K562 (cell line): Measurements from ENCODE around the gene NELFA. TPM values are rescaled to one million over a fixed set of nuclear protein-coding genes. Genes with fewer than 3 reads are reported as not detected.

Experiments
- CBFB ChIP-seq: sonication (generic); formaldehyde crosslinking; IDR thresholded peaks from 2 replicates; pipeline ENCODE4 v1.4.0; 2020; ENCODE audit warnings: mild to moderate bottlenecking, missing genetic modification reagents
- CBX3 ChIP-seq, 2 experiments: IDR thresholded peaks; 1 replicate in 1 of 2; 2 replicates in 1 of 2; pipeline ENCODE4 v1.6.1; 2012; ENCODE audit warnings: inconsistent platforms in 2 of 2, low read length in 2 of 2, borderline replicate concordance in 1 of 2, control low read depth in 1 of 2
- DNMT1 ChIP-seq: fragments of 450-650 bp; IDR thresholded peaks from 2 replicates; pipeline ENCODE4 v1.6.1; 2016; ENCODE audit warnings: antibody characterized with exemption, mild to moderate bottlenecking
- ELK1 ChIP-seq: sonication (generic); formaldehyde crosslinking; IDR thresholded peaks from 2 replicates; pipeline ENCODE4 v1.8.1; 2022; ENCODE audit warnings: missing genetic modification reagents
- ETS2 ChIP-seq: IDR thresholded peaks from 2 replicates; pipeline ENCODE4 v1.6.1; 2016; ENCODE audit warnings: borderline replicate concordance, missing genetic modification characterization, mild to moderate bottlenecking, moderate library complexity, missing compliant biosample characterization; ENCODE audit not compliant: poor library complexity, severe bottlenecking
- FOXK2 ChIP-seq, 2 experiments: fragments of 450-650 bp; IDR thresholded peaks in 1 of 2; conservative IDR thresholded peaks in 1 of 2; 2 replicates each; pipeline ENCODE4 v1.6.1; 2016; ENCODE audit warnings: low read depth in 2 of 2, mild to moderate bottlenecking in 1 of 2
- KDM4B ChIP-seq, 2 experiments: fragments of 450-650 bp in 1 of 2; sonication (generic) in 1 of 2; IDR thresholded peaks; 2 replicates each; pipeline ENCODE4 v1.6.1; 2016 to 2017; ENCODE audit warnings: borderline replicate concordance in 2 of 2, antibody characterized with exemption in 1 of 2, low read depth in 1 of 2, mild to moderate bottlenecking in 1 of 2
- KLF6 ChIP-seq: fragments of 250-450 bp; sonication (Bioruptor Pico); IDR thresholded peaks from 2 replicates; pipeline ENCODE4 v1.4.0; 2020; ENCODE audit warnings: mild to moderate bottlenecking, moderate library complexity, borderline replicate concordance
- MIER1 ChIP-seq: fragments of 450-650 bp; IDR thresholded peaks from 2 replicates; pipeline ENCODE4 v1.6.1; 2016; ENCODE audit warnings: antibody characterized with exemption, mild to moderate bottlenecking, low read depth
- NR2F6 ChIP-seq: fragments of 450-650 bp; formaldehyde crosslinking; IDR thresholded peaks from 2 replicates; pipeline ENCODE4 v1.4.0; 2020; ENCODE audit warnings: mild to moderate bottlenecking
- POLR2A ChIP-seq: fragments of 450-650 bp; conservative IDR thresholded peaks from 2 replicates; pipeline ENCODE4 v1.6.1; 2016
- POLR2G ChIP-seq: fragments of 200-400 bp; formaldehyde crosslinking; IDR thresholded peaks from 2 replicates; pipeline ENCODE4 v1.6.1; 2017; ENCODE audit warnings: low read depth, mild to moderate bottlenecking, antibody characterized with exemption, low read length, moderate library complexity
- RBM22 ChIP-seq: fragments of 200-400 bp; formaldehyde crosslinking; IDR thresholded peaks from 2 replicates; pipeline ENCODE4 v1.6.1; 2018; ENCODE audit warnings: low read length, low read depth; ENCODE audit not compliant: poor library complexity, severe bottlenecking
- RNF2 ChIP-seq: sonication (generic); IDR thresholded peaks from 2 replicates; pipeline ENCODE4 v1.6.1; 2016
- SMARCC2 ChIP-seq: fragments of 450-650 bp; IDR thresholded peaks from 2 replicates; pipeline ENCODE4 v1.6.1; 2017; ENCODE audit warnings: antibody characterized with exemption, moderate library complexity, mild to moderate bottlenecking, low read depth
- SMARCE1 ChIP-seq: fragments of 450-650 bp; IDR thresholded peaks from 2 replicates; pipeline ENCODE4 v1.7.1; 2016; ENCODE audit warnings: mild to moderate bottlenecking
- ZBTB33 ChIP-seq: sonication (generic); formaldehyde crosslinking; IDR thresholded peaks from 2 replicates; pipeline ENCODE4 v1.8.1; 2023; ENCODE audit warnings: mild to moderate bottlenecking, missing genetic modification reagents
- ZKSCAN3 ChIP-seq: fragments of 250-450 bp; sonication (Bioruptor Pico); IDR thresholded peaks from 2 replicates; pipeline ENCODE4 v1.4.0; 2020
- ZNF717 ChIP-seq: fragments of 250-450 bp; sonication (Bioruptor Pico); IDR thresholded peaks from 2 replicates; pipeline ENCODE4 v1.5.0; 2021
- polyA plus RNA-seq, 8 experiments: library from polyadenylated mRNA; depleted of rRNA in 4 of 8; stranded (reverse) in 5 of 8; unstranded in 3 of 8; fragments of >200 nt; fragmentation: Nextera tagmentation in 2 of 8; fragmentation: Illumina TruSeq in 1 of 8; extraction: Ambion mirVana in 2 of 8; extraction: Trizol in 1 of 8; gene quantifications; 2 replicates each; pipeline versions ENCODE4 v1.2.1 to v1.2.3, GENCODE V29; 2011 to 2014; ENCODE audit warnings: inconsistent platforms in 1 of 8, missing spikeins in 1 of 8
- total RNA-seq, 7 experiments: library from RNA; depleted of rRNA in 6 of 7; stranded (reverse); fragments of >200 nt in 6 of 7; fragmentation: Illumina TruSeq in 2 of 7; extraction: Trizol in 2 of 7; gene quantifications; 2 replicates each; pipeline versions ENCODE4 v1.2.1 to v1.2.3, GENCODE V29; 2011 to 2021; ENCODE audit warnings: low replicate concordance in 1 of 7
- TF ChIP-seq, protein P1 (sequence below): IDR thresholded peaks from 2 replicates; pipeline ENCODE4 v1.6.1; 2012; ENCODE audit warnings: low read depth, low read length, improper control_type of control experiment, borderline replicate concordance
- TF ChIP-seq, protein P2 (sequence below): fragments of 250-450 bp; sonication (Bioruptor Pico); IDR thresholded peaks from 2 replicates; pipeline ENCODE4 v1.8.0; 2022; ENCODE audit warnings: inconsistent platforms, mild to moderate bottlenecking, moderate library complexity, borderline replicate concordance

Gene NELFA
- total and polyA plus RNA-seq, 9 of the 15 experiments (the other 6 are each of a cell fraction or from before 2014, with no cell fraction given) = 0.76 to 59.6 (median 14.8) TPM

GRCh38 chr4:1978741-1979476 is 29.9 kb downstream of the NELFA start (continued):
- TF ChIP-seq ZKSCAN3 (CRISPR knock-in tag) (no peak), ZNF717 (CRISPR knock-in tag) (no peak), POLR2G (peak; percentile 77), DNMT1 (no peak), KLF6 (CRISPR knock-in tag) (no peak), RBM22 (peak; percentile 95), ZBTB33 (peak; percentile 83), ETS2 (tag) (no peak), RNF2 (no peak), MIER1 (peak; percentile 69), NR2F6 (CRISPR knock-in tag) (no peak), FOXK2 (conservative IDR thresholded peaks at IDR 0.05 in 1 of 2, IDR thresholded peaks at IDR 0.05 in 1 of 2; ENCODE audit: low read depth in 2 of 2) (no peak), POLR2A (no peak), ELK1 (CRISPR knock-in tag) (no peak), SMARCC2 (no peak), CBX3 (IDR thresholded peaks at IDR 0.05; ENCODE audit: borderline replicate concordance in 1 of 2, low read length in 2 of 2) (no peak), SMARCE1 (no peak), CBFB (CRISPR knock-in tag) (no peak), KDM4B (IDR thresholded peaks at IDR 0.05; ENCODE audit: borderline replicate concordance in 2 of 2, low read depth in 1 of 2) (no peak)
- TF ChIP-seq, protein P1, sequence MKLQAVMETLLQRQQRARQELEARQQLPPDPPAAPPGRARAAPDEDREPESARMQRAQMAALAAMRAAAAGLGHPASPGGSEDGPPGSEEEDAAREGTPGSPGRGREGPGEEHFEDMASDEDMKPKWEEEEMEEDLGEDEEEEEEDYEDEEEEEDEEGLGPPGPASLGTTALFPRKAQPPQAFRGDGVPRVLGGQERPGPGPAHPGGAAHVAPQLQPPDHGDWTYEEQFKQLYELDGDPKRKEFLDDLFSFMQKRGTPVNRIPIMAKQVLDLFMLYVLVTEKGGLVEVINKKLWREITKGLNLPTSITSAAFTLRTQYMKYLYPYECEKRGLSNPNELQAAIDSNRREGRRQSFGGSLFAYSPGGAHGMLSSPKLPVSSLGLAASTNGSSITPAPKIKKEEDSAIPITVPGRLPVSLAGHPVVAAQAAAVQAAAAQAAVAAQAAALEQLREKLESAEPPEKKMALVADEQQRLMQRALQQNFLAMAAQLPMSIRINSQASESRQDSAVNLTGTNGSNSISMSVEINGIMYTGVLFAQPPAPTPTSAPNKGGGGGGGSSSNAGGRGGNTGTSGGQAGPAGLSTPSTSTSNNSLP = no peak
- TF ChIP-seq, protein P2, sequence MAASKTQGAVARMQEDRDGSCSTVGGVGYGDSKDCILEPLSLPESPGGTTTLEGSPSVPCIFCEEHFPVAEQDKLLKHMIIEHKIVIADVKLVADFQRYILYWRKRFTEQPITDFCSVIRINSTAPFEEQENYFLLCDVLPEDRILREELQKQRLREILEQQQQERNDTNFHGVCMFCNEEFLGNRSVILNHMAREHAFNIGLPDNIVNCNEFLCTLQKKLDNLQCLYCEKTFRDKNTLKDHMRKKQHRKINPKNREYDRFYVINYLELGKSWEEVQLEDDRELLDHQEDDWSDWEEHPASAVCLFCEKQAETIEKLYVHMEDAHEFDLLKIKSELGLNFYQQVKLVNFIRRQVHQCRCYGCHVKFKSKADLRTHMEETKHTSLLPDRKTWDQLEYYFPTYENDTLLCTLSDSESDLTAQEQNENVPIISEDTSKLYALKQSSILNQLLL (CRISPR knock-in tag) = no peak
